Activated naive CD4-positive, alpha-beta T cell treated with anti-CD3 and anti-CD28 coated beads, Interleukin-2, amount 50 U/mL, for 24 hours (primary cell): ENCODE data around the gene PTPRH.
"Not testable (repeated sequence)": the region's sequence is repeated elsewhere in the genome, so short reads cannot be mapped to it uniquely, and the experiment has no call there.

Experiments used
- H3K27ac Mint-ChIP-seq: one replicate; pipeline ENCODE4 v1.8.0; 2021; ENCODE audit warnings: mild to moderate bottlenecking, mixed read lengths
- H3K27me3 Mint-ChIP-seq: one replicate; pipeline ENCODE4 v1.8.0; 2021; ENCODE audit warnings: mixed read lengths
- H3K36me3 Mint-ChIP-seq: one replicate; pipeline ENCODE4 v1.8.0; 2021; ENCODE audit warnings: mixed read lengths
- H3K4me1 Mint-ChIP-seq: one replicate; pipeline ENCODE4 v1.8.0; 2021; ENCODE audit warnings: mixed read lengths
- H3K4me3 Mint-ChIP-seq: one replicate; pipeline ENCODE4 v1.8.0; 2021; ENCODE audit warnings: mild to moderate bottlenecking, mixed read lengths
- H3K9me3 Mint-ChIP-seq: one replicate; pipeline ENCODE4 v1.8.0; 2021; ENCODE audit warnings: mixed read lengths

PTPRH gene

DNA sequence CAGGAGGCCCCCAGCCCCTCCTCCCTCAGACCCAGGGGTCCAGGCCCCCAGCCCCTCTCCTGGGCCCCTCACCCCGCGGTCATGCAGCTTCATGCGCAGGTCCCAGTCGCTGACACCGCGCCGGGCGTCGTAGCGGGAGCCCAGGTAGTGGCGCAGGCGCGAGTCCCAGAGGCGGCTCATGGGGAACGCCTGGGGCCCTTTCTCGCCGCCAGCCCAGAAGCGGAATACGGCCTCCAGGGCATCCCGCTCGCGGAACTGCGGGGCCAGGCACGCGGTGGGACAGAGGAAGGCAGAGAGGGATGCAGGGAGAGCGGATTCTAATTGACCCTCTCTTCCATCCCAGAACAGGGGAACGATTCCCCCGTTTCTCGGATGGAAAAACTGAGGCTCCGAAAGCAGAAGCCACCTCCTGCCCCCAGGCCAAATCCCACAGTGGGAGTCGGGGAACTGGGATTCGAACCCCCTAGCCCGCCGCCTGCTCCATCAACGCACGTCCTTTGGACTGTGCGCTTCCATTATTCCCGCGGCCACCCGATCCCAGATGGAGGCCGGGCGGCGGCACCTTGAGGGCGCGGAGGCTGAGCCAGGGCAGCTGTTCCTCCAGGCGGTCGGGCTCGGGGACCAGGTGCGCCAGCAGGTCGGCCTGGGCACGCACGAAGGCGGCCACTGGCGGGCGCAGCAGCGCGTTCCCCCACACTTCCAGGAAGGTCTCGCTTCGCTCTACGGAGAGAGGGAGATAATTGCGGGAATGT is 47.6 kb downstream of the PTPRH start:
- Mint-ChIP-seq H3K27me3 (peaks cover 35% of the 10 kb centered on the region), H3K4me3 (no peak overlapping the region), H3K27ac (no peak overlapping the region), H3K4me1 (peaks cover 9% of the 10 kb centered on the region), H3K36me3 (peaks cover 2% of the 10 kb centered on the region), H3K9me3 (no peaks in the 10 kb centered on the region)

- Mint-ChIP-seq H3K9me3 (no peaks in the 10 kb centered on the region), H3K4me3 (no peak overlapping the region), H3K4me1 (peaks cover 8% of the 10 kb centered on the region), H3K27ac (no peak overlapping the region), H3K27me3 (peaks cover 32% of the 10 kb centered on the region), H3K36me3 (peaks cover 1% of the 10 kb centered on the region)
Observed at GRCh38 chr19:55160986-55161365, 48.3 kb downstream of the PTPRH start.

- peaks cover 8% of the 10 kb centered on the region for H3K4me1 Mint-ChIP-seq
- H3K27ac Mint-ChIP-seq, result no peak overlapping the region
- no peaks in the 10 kb centered on the region for H3K9me3 Mint-ChIP-seq
- H3K27me3 Mint-ChIP-seq, result peaks cover 28% of the 10 kb centered on the region
- peaks cover 1% of the 10 kb centered on the region for H3K36me3 Mint-ChIP-seq
- peak overlapping the region; percentile 51 for H3K4me3 Mint-ChIP-seq
Observed at GRCh38 chr19:55160128-55160985, 48.9 kb downstream of the PTPRH start.

GRCh38 chr19:55158848-55159749 is 50.2 kb downstream of the PTPRH start:
- Mint-ChIP-seq H3K9me3 (no peaks in the 10 kb centered on the region), H3K27ac (no peak overlapping the region), H3K4me3 (no peak overlapping the region), H3K4me1 (peaks cover 14% of the 10 kb centered on the region), H3K36me3 (peaks cover 1% of the 10 kb centered on the region), H3K27me3 (peaks cover 25% of the 10 kb centered on the region)

DNA sequence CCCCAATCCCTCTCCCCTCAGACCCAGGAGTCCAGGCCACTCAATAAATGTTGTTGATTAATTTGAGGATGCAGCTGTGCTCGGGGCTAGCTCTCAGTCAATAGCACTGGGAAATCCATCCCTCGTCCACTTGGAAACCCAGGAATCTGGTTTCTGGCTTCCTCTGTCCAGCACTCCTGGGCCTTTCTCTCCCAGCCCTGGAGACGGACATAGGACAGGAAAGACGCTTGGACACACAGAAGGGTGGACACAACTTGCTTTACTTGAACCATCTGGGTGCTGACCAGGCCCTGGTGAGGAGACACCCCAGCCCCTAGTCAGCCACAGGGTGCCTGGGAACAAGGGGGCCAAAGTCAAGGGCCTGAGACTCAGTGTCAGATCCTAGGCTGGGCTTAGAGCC is 50.9 kb downstream of the PTPRH start:
- peaks cover 20% of the 10 kb centered on the region for H3K4me1 Mint-ChIP-seq
- H3K27ac Mint-ChIP-seq, result no peak overlapping the region
- peaks cover 4% of the 10 kb centered on the region for H3K36me3 Mint-ChIP-seq
- H3K27me3 Mint-ChIP-seq, result peaks cover 19% of the 10 kb centered on the region
- H3K4me3 Mint-ChIP-seq, result no peak overlapping the region
- no peaks in the 10 kb centered on the region for H3K9me3 Mint-ChIP-seq

GRCh38 chr19:55157064-55157908 is 52.0 kb downstream of the PTPRH start, which contains the start of gene TNNI3:
TNNI3 (minus strand) TSS chr19:55157732; CDS start chr19:55157589, 143 bp downstream.
- Mint-ChIP-seq H3K27me3 (peaks cover 16% of the 10 kb centered on the region), H3K4me1 (peaks cover 26% of the 10 kb centered on the region)

DNA sequence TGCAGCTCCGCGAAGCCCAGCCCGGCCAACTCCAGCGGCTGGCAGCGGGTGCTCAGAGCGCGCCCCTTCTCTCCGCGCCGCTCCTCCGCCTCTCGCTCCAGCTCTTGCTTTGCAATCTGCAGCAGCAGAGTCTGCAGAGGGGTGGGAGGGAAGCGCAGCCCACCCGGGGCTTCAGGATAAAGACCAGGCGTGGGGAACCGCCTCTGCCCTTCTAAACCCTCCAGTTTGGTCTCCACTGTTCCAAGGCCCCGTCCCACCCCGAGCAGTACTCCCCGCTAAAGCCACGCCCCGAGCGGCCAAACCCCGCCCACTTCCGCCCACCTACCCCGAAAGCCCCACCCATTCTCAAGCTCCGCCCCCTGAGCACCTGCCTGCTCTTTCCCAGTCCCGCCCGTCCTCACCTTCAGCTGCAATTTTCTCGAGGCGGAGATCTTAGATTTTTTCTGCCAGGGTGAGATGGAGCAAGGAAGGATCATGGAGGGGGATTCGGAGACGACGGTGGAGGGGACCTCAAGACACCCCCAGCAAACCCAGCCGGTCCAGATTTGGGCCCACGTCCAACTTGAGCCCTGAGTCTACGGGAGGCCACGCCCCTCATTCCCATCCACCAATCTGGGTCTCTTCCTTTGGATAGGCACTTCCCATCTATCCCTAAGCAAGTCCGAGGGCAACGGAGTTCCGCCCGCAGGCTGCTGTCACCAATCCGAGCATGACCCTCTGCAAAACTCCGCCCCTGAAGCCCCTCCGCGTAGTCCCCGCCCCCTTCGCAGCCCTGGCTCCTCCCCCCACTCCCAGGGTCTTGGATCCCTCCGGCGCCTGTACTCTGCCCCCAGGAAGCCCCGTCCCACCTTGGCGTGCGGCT is 52.9 kb downstream of the PTPRH start:
- Mint-ChIP-seq H3K4me1 (peaks cover 35% of the 10 kb centered on the region), H3K27ac (no peak overlapping the region), H3K27me3 (peaks cover 15% of the 10 kb centered on the region), H3K36me3 (peaks cover 8% of the 10 kb centered on the region), H3K4me3 (peak overlapping the region; percentile 15), H3K9me3 (no peaks in the 10 kb centered on the region)

More at GRCh38 chr19:55157064-55157908, 52.0 kb downstream of the PTPRH start, which contains the start of gene TNNI3:
- Mint-ChIP-seq H3K27ac (no peak within 1 kb of the TSS), H3K36me3 (peaks cover 4% of the 10 kb centered on the region), H3K9me3 (no peaks in the 10 kb centered on the region), H3K4me3 (peak within 1 kb of the TSS; percentile 15)

DNA sequence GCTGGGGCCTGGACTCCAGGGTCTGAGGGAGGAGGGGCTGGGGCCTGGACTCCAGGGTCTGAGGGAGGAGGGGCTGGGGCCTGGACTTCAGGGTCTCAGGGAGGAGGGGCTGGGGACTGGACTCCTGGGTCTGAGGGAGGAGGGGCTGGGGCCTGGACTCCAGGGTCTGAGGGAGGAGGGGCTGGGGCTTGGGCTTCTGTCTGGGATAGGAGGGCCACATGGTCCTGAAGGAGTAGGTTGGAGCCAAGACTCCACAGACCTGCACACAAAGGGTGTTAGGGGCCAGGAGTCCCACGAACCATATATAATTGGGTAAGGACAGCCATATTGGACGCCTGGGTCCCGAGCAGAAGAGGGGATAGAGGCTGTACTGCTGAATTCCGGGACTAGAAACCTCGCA is 53.5 kb downstream of the PTPRH start:
- not testable (repeated sequence) for H3K4me3 Mint-ChIP-seq, H3K9me3 Mint-ChIP-seq, H3K27ac Mint-ChIP-seq, H3K36me3 Mint-ChIP-seq
- Mint-ChIP-seq H3K27me3 (peaks cover 15% of the 10 kb centered on the region), H3K4me1 (peaks cover 37% of the 10 kb centered on the region)

GRCh38 chr19:55153652-55154264 is 55.5 kb downstream of the PTPRH start:
- no peaks in the 10 kb centered on the region for H3K9me3 Mint-ChIP-seq
- H3K4me1 Mint-ChIP-seq, result peaks cover 33% of the 10 kb centered on the region
- H3K36me3 Mint-ChIP-seq, result peaks cover 7% of the 10 kb centered on the region
- no peak overlapping the region for H3K27ac Mint-ChIP-seq
- no peak overlapping the region for H3K4me3 Mint-ChIP-seq
- peaks cover 20% of the 10 kb centered on the region for H3K27me3 Mint-ChIP-seq

- H3K9me3 Mint-ChIP-seq, result no peaks in the 10 kb centered on the region
- peaks cover 7% of the 10 kb centered on the region for H3K36me3 Mint-ChIP-seq
- H3K27ac Mint-ChIP-seq, result peak overlapping the region; percentile 60
- H3K4me3 Mint-ChIP-seq, result no peak overlapping the region
- peaks cover 33% of the 10 kb centered on the region for H3K4me1 Mint-ChIP-seq
- H3K27me3 Mint-ChIP-seq, result peaks cover 24% of the 10 kb centered on the region
Observed at GRCh38 chr19:55152017-55152416, 57.3 kb downstream of the PTPRH start.

- peaks cover 31% of the 10 kb centered on the region for H3K27me3 Mint-ChIP-seq
- H3K36me3 Mint-ChIP-seq, result peaks cover 7% of the 10 kb centered on the region
- H3K9me3 Mint-ChIP-seq, result no peaks in the 10 kb centered on the region
- H3K4me1 Mint-ChIP-seq, result peaks cover 29% of the 10 kb centered on the region
- peak within 1 kb of the TSS; percentile 42 for H3K27ac Mint-ChIP-seq
- H3K4me3 Mint-ChIP-seq, result no peak within 1 kb of the TSS
Observed at GRCh38 chr19:55149078-55150003, 60.0 kb downstream of the PTPRH start, which contains the start of gene TNNT1. TNNT1 (minus strand) TSS chr19:55149206; CDS start chr19:55147157, 2,049 bp downstream.

GRCh38 chr19:55147545-55148251 is 61.6 kb downstream of the PTPRH start:
- no peak overlapping the region for H3K4me3 Mint-ChIP-seq
- no peak overlapping the region for H3K27ac Mint-ChIP-seq
- H3K9me3 Mint-ChIP-seq, result no peaks in the 10 kb centered on the region
- peaks cover 16% of the 10 kb centered on the region for H3K4me1 Mint-ChIP-seq
- peaks cover 4% of the 10 kb centered on the region for H3K36me3 Mint-ChIP-seq
- peaks cover 40% of the 10 kb centered on the region for H3K27me3 Mint-ChIP-seq
